H1 (cell line): ENCODE data around the gene SPEF1. TPM values are rescaled to one million over a fixed set of nuclear protein-coding genes. Genes with fewer than 3 reads are reported as not detected.

Experiments
- CTCF ChIA-PET: fragments of 300-600 bp; sonication (Branson Sonifier 250); formaldehyde crosslinking; loops from one replicate; lab custom pipeline; 2021; ENCODE audit not compliant: partially characterized antibody; lab: Charles Lee
- POLR2A ChIA-PET: fragments of 300-600 bp; sonication (Branson Sonifier 250); formaldehyde crosslinking; loops from one replicate; lab custom pipeline; 2021; ENCODE audit warnings: inconsistent platforms; ENCODE audit not compliant: partially characterized antibody; lab: Charles Lee
- DNase-seq, 2 experiments: peaks; one replicate each; pipeline versions ENCODE4 v3.0.0 to v3.0.0-alpha.2; 2010 to 2022; ENCODE audit warnings: low spot score in 2 of 2, low read depth in 1 of 2, mixed read lengths in 1 of 2
- FAIRE-seq: peaks from 2 replicates; lab custom pipeline; 2011; peaks lifted over from hg19 to GRCh38; lab: Jason Lieb, UNC
- H2AFZ ChIP-seq: 2 replicates; pipeline ENCODE4 v1.8.1; 2012; ENCODE audit warnings: low read length, inconsistent platforms
- H2AK5ac ChIP-seq: 2 replicates; pipeline ENCODE4 v1.6.1; 2013; ENCODE audit warnings: low read depth, low read length
- H2BK120ac ChIP-seq: replicated peaks from 2 replicates; pipeline ENCODE3; 2013; ENCODE audit warnings: low read depth, low read length, inconsistent platforms
- H2BK12ac ChIP-seq: 2 replicates; pipeline ENCODE4 v1.6.1; 2013; ENCODE audit warnings: low read depth, low read length
- H2BK15ac ChIP-seq: 2 replicates; pipeline ENCODE4 v1.6.1; 2013; ENCODE audit warnings: low read length
- H2BK20ac ChIP-seq: 2 replicates; pipeline ENCODE4 v1.6.1; 2013; ENCODE audit warnings: low read length
- H2BK5ac ChIP-seq: 2 replicates; pipeline ENCODE4 v1.6.1; 2013; ENCODE audit warnings: low read depth, low read length
- H3K14ac ChIP-seq: 2 replicates; pipeline ENCODE4 v1.6.1; 2013; ENCODE audit warnings: inconsistent platforms; ENCODE audit not compliant: insufficient read length
- H3K18ac ChIP-seq: 2 replicates; pipeline ENCODE4 v1.6.1; 2013; ENCODE audit warnings: low read length; ENCODE audit errors: extremely low read depth
- H3K23ac ChIP-seq: 2 replicates; pipeline ENCODE4 v1.6.1; 2013; ENCODE audit warnings: inconsistent platforms; ENCODE audit not compliant: insufficient read length
- H3K23me2 ChIP-seq: 2 replicates; pipeline ENCODE4 v1.6.1; 2013; ENCODE audit warnings: low read depth, low read length
- H3K27ac ChIP-seq: 2 replicates; pipeline ENCODE4 v1.6.1; 2011; ENCODE audit warnings: low read depth, low read length, inconsistent platforms
- H3K27me3 ChIP-seq, 4 experiments: replicated peaks in 1 of 4; 1 replicate in 1 of 4; 2 replicates in 3 of 4; pipeline versions ENCODE4 v1.6.1 to v1.8.1; 2011 to 2013; ENCODE audit warnings: low read length in 3 of 4, mild to moderate bottlenecking in 3 of 4, inconsistent platforms in 2 of 4, mixed read lengths in 2 of 4, moderate library complexity in 1 of 4; ENCODE audit not compliant: control insufficient read depth in 3 of 4, insufficient read depth in 3 of 4; ENCODE audit errors: extremely low read depth in 1 of 4
- H3K36me3 ChIP-seq, 4 experiments: 2 replicates each; pipeline versions ENCODE4 v1.6.1 to v1.8.1; 2011 to 2013; ENCODE audit warnings: mild to moderate bottlenecking in 4 of 4, low read length in 3 of 4, moderate library complexity in 2 of 4, control low read depth in 1 of 4, inconsistent platforms in 1 of 4; ENCODE audit not compliant: insufficient read depth in 4 of 4, control insufficient read depth in 2 of 4
- H3K4ac ChIP-seq: replicated peaks from 2 replicates; pipeline ENCODE3; 2013; ENCODE audit warnings: low read length, low read depth, mixed read lengths, inconsistent platforms; ENCODE audit not compliant: insufficient read length
- H3K4me1 ChIP-seq, 4 experiments: replicated peaks in 1 of 4; 1 replicate in 1 of 4; 2 replicates in 3 of 4; pipeline versions ENCODE4 v1.6.1 to v1.8.1; 2011 to 2013; ENCODE audit warnings: low read length in 3 of 4, inconsistent platforms in 2 of 4, mixed read lengths in 1 of 4; ENCODE audit not compliant: insufficient read depth in 4 of 4, control insufficient read depth in 3 of 4
- H3K4me2 ChIP-seq, 2 experiments: 2 replicates each; pipeline versions ENCODE4 v1.6.1 to v1.8.1; 2011 to 2013; ENCODE audit warnings: low read depth in 2 of 2, low read length in 2 of 2, control low read depth in 1 of 2, inconsistent platforms in 1 of 2, mild to moderate bottlenecking in 1 of 2; ENCODE audit not compliant: insufficient read depth in 1 of 2
- H3K4me3 ChIP-seq, 4 experiments: fragments of 200-600, 300-600 bp in 1 of 4; sonication (generic), shearing (Covaris generic), sonication (Bioruptor Twin) in 1 of 4; 2 replicates each; pipeline versions ENCODE4 v1.5.1 to v1.8.1; 2011 to 2016; ENCODE audit warnings: low read length in 4 of 4, low read depth in 3 of 4, control low read depth in 2 of 4, inconsistent platforms in 2 of 4, mild to moderate bottlenecking in 2 of 4, mixed read lengths in 1 of 4, moderate library complexity in 1 of 4; ENCODE audit not compliant: insufficient read depth in 2 of 4; ENCODE audit errors: extremely low read depth in 1 of 4
- H3K56ac ChIP-seq: replicated peaks from 2 replicates; pipeline ENCODE3; 2013; ENCODE audit warnings: low read depth, mild to moderate bottlenecking, mixed read lengths, low read length, inconsistent platforms; ENCODE audit not compliant: insufficient read length
- H3K79me1 ChIP-seq: 2 replicates; pipeline ENCODE4 v1.6.1; 2013; ENCODE audit warnings: low read depth, low read length, control low read depth
- H3K79me2 ChIP-seq, 2 experiments: 2 replicates each; pipeline versions ENCODE4 v1.6.1 to v1.8.1; 2012 to 2013; ENCODE audit warnings: low read length in 2 of 2, mild to moderate bottlenecking in 2 of 2, inconsistent platforms in 1 of 2; ENCODE audit not compliant: insufficient read depth in 2 of 2, control insufficient read depth in 1 of 2
- H3K9ac ChIP-seq, 4 experiments: replicated peaks in 1 of 4; 1 replicate in 1 of 4; 2 replicates in 3 of 4; pipeline versions ENCODE4 v1.6.1 to v1.8.1; 2011 to 2013; ENCODE audit warnings: low read depth in 3 of 4, low read length in 3 of 4, control low read depth in 2 of 4, mild to moderate bottlenecking in 2 of 4, moderate library complexity in 2 of 4, inconsistent platforms in 1 of 4; ENCODE audit errors: extremely low read depth in 1 of 4
- H3K9me3 ChIP-seq, 2 experiments: 2 replicates each; pipeline versions ENCODE4 v1.6.1 to v1.8.1; 2012 to 2013; ENCODE audit warnings: mild to moderate bottlenecking in 2 of 2, moderate library complexity in 2 of 2, control low read depth in 1 of 2, inconsistent platforms in 1 of 2, low read depth in 1 of 2, low read length in 1 of 2, mixed read lengths in 1 of 2; ENCODE audit not compliant: insufficient read depth in 2 of 2
- H4K20me1 ChIP-seq, 2 experiments: replicated peaks in 1 of 2; 2 replicates each; pipeline versions ENCODE3 to v1.8.1; 2011 to 2013; ENCODE audit warnings: inconsistent platforms in 2 of 2, low read length in 2 of 2, mild to moderate bottlenecking in 1 of 2; ENCODE audit not compliant: insufficient read depth in 2 of 2, control insufficient read depth in 1 of 2
- H4K5ac ChIP-seq: 2 replicates; pipeline ENCODE4 v1.6.1; 2013; ENCODE audit warnings: low read length, low read depth, mixed read lengths, inconsistent platforms; ENCODE audit not compliant: insufficient read length
- H4K8ac ChIP-seq: 2 replicates; pipeline ENCODE4 v1.8.0; 2013; ENCODE audit warnings: mild to moderate bottlenecking, moderate library complexity, low read length, inconsistent platforms; ENCODE audit not compliant: insufficient read depth; ENCODE audit errors: extremely low read depth
- H4K91ac ChIP-seq: replicated peaks from 2 replicates; pipeline ENCODE3; 2013; ENCODE audit warnings: low read length, mixed read lengths, inconsistent platforms; ENCODE audit not compliant: insufficient read length
- CTCF ChIP-seq, 3 experiments: IDR thresholded peaks; 1 replicate in 2 of 3; 2 replicates in 1 of 3; pipeline versions ENCODE4 v1.5.1 to v1.6.1; 2011; ENCODE audit warnings: low read length in 3 of 3, mild to moderate bottlenecking in 3 of 3, inconsistent platforms in 2 of 3, low read depth in 1 of 3, moderate library complexity in 1 of 3; ENCODE audit not compliant: insufficient read depth in 1 of 3; ENCODE audit errors: control extremely low read depth in 1 of 3
- EP300 ChIP-seq, 2 experiments: IDR thresholded peaks; 1 replicate in 1 of 2; 2 replicates in 1 of 2; pipeline ENCODE4 v1.6.1; 2011 to 2012; ENCODE audit warnings: low read depth in 2 of 2, low read length in 2 of 2, mild to moderate bottlenecking in 2 of 2, borderline replicate concordance in 1 of 2, inconsistent platforms in 1 of 2, moderate library complexity in 1 of 2
- RFX5 ChIP-seq: IDR thresholded peaks from 2 replicates; pipeline ENCODE4 v1.6.1; 2011; ENCODE audit warnings: low read depth, low read length, improper control_type of control experiment, borderline replicate concordance
- SIRT6 ChIP-seq: IDR thresholded peaks from one replicate; pipeline ENCODE4 v1.7.1; 2012; ENCODE audit warnings: low read length, inconsistent platforms
- WGBS, 2 experiments: shearing (Covaris generic) in 1 of 2; methylation state at CpG; one replicate each; pipeline versions ENCODE4 v1.1.6 to v1.1.7; 2013 to 2015; ENCODE audit warnings: low lambda C conversion rate in 2 of 2, mixed read lengths in 2 of 2, inconsistent platforms in 1 of 2, low coverage in 1 of 2, missing lambda C conversion rate in 1 of 2; ENCODE audit not compliant: insufficient replicate concordance in 2 of 2, insufficient coverage in 1 of 2, insufficient read length in 1 of 2; ENCODE audit errors: extremely low coverage in 1 of 2, missing lambda C conversion rate in 1 of 2; 5-methylcytosine and 5-hydroxymethylcytosine counted together
- polyA plus RNA-seq, 7 experiments: library from polyadenylated mRNA; depleted of rRNA in 3 of 7; stranded (reverse) in 5 of 7; unstranded in 2 of 7; fragments of >200 nt in 5 of 7; fragments of 200-250 nt in 2 of 7; gene quantifications; 1 replicate in 5 of 7; 2 replicates in 1 of 7; 4 replicates in 1 of 7; pipeline versions ENCODE4 v1.2.1 to v1.2.3, GENCODE V29; 2011 to 2013; ENCODE audit warnings: missing spikeins in 2 of 7, mixed read lengths in 2 of 7
- total RNA-seq: library from RNA; stranded (reverse); fragmentation: NEBNext Ultra II Directional; extraction: Animal tissue kit (Norgen Biotek cat#: 25700); gene quantifications from 2 replicates; pipeline ENCODE4 v1.2.1, GENCODE V29; 2021

The SPEF1 gene
- total and polyA plus RNA-seq, 2 of the 8 experiments (the other 6 are each of a cell fraction or from before 2014, with no cell fraction given): 0.51 to 0.71 TPM

- Histone ChIP-seq H3K56ac (no peak overlapping the region), H3K18ac (no peak overlapping the region), H4K91ac (no peak overlapping the region), H3K4me3 (no peak overlapping the region), H3K9ac (no peak overlapping the region), H3K9me3 (no peaks in the 10 kb centered on the region), H3K23me2 (0 out of 2 replicates have a peak, but pooled peaks cover 3% of the 10 kb centered on the region), H2BK15ac (no peak overlapping the region), H2BK12ac (no peak overlapping the region), H3K27me3 (peaks cover 1 to 26% (median 22%) of the 10 kb centered on the region in 4 experiments; a peak in 6 of 7 replicates), H2BK20ac (no peak overlapping the region), H2BK5ac (no peak overlapping the region), H3K4me2 (no peak overlapping the region), H2AFZ (no peak overlapping the region), H2BK120ac (no peak overlapping the region), H4K8ac (peak overlapping the region; percentile 14; the same call in 1 of the 2 replicates), H3K23ac (no peak overlapping the region), H4K5ac (no peak overlapping the region), H2AK5ac (no peak overlapping the region), H3K79me2 (no peaks in the 10 kb centered on the region), H3K79me1 (no peaks in the 10 kb centered on the region), H3K14ac (no peak overlapping the region), H3K36me3 (no peaks in the 10 kb centered on the region), H3K4ac (no peak overlapping the region), H4K20me1 (peaks cover 0 to 2% of the 10 kb centered on the region in 2 experiments), H3K4me1 (peaks cover 0 to 19% (median 14%) of the 10 kb centered on the region in 4 experiments; a peak in 5 of 7 replicates), H3K27ac (no peak overlapping the region)
- TF ChIP-seq CTCF (IDR thresholded peaks at IDR 0.05; ENCODE audit: control extremely low read depth in 1 of 3, insufficient read depth in 1 of 3, low read depth in 1 of 3, low read length in 3 of 3) (no peak), RFX5 (no peak), SIRT6 (no peak), EP300 (IDR thresholded peaks at IDR 0.05; ENCODE audit: borderline replicate concordance in 1 of 2, low read depth in 2 of 2, low read length in 2 of 2) (no peak)
- ChIA-PET CTCF (interaction anchor here (0.9 to 17.6 kb wide), 8 partner anchors 11 to 54 kb away, joined by 3 to 221 read pairs (median 6); no protein-coding TSS in a partner anchor), POLR2A (interaction anchor here (1.6 to 2.5 kb wide), 3 partner anchors 9 to 17 kb away, joined by 4 to 7 read pairs (median 6); no protein-coding TSS in a partner anchor)
- WGBS, 2 experiments: 87% methylated on average over 3 of the region's 3 CpGs; no CpG with 5 or more reads in 1 of the 2 experiments
- FAIRE-seq (no peak), DNase-seq (no peak)
These were observed 52.4 kb downstream of the SPEF1 start for GRCh38 chr20:3728876-3729275.
